Activated CD8-positive, alpha-beta memory T cell treated with anti-CD3 and anti-CD28 coated beads, Interleukin-2, amount 50 U/mL, for 48 hours (primary cell): Measurements from ENCODE around the gene MAN1B1.

Experiments used
- DNase-seq: peaks from one replicate; pipeline ENCODE4 v3.0.0-alpha.2; 2020

The MAN1B1 gene

GRCh38 chr9:137088121-137088520 lies 1.3 kb downstream of the MAN1B1 start:
- DNase-seq = no peak

GRCh38 chr9:137089232-137089947 lies 2.6 kb downstream of the MAN1B1 start:
- no peak for DNase-seq

GRCh38 chr9:137095664-137096517 lies 9.1 kb downstream of the MAN1B1 start:
- DNase-seq = peak; percentile 87

- DNase-seq = no peak
Measured at GRCh38 chr9:137096785-137097546, 10.2 kb downstream of the MAN1B1 start.

GRCh38 chr9:137097761-137098462 lies 11.1 kb downstream of the MAN1B1 start:
- DNase-seq = no peak

- DNase-seq = no peak
Measured at GRCh38 chr9:137099231-137099630, 12.4 kb downstream of the MAN1B1 start.

GRCh38 chr9:137103206-137103999 lies 16.6 kb downstream of the MAN1B1 start:
- no peak for DNase-seq

GRCh38 chr9:137105814-137106661 lies 19.3 kb downstream of the MAN1B1 start:
- no peak for DNase-seq

- no peak for DNase-seq
Measured at GRCh38 chr9:137106662-137107250, 20.0 kb downstream of the MAN1B1 start.

GRCh38 chr9:137107312-137107921 lies 20.6 kb downstream of the MAN1B1 start:
- DNase-seq = no peak

GRCh38 chr9:137107982-137108381 lies 21.2 kb downstream of the MAN1B1 start:
- no peak for DNase-seq

- no peak for DNase-seq
Measured at GRCh38 chr9:137108608-137109249, 21.9 kb downstream of the MAN1B1 start.

GRCh38 chr9:137109250-137110146 lies 22.7 kb downstream of the MAN1B1 start:
- no peak for DNase-seq

GRCh38 chr9:137110147-137110910 lies 23.5 kb downstream of the MAN1B1 start:
- no peak for DNase-seq

- no peak for DNase-seq
Measured at GRCh38 chr9:137110911-137111787, 24.4 kb downstream of the MAN1B1 start.

GRCh38 chr9:137111788-137112563 lies 25.2 kb downstream of the MAN1B1 start:
- DNase-seq = no peak
